RWPE1 (cell line): ENCODE results near the gene VGLL4.

Experiments
- CTCF ChIA-PET: fragments of 350-600 bp; sonication (Branson Sonifier 250); formaldehyde crosslinking; extraction: SDS; loops from one replicate; lab custom pipeline; 2021; lab: Yijun Ruan, JAX
- POLR2A ChIA-PET: fragments of 400-600 bp; formaldehyde crosslinking; extraction: SDS; loops from one replicate; lab custom pipeline; 2020; ENCODE audit warnings: antibody characterized with exemption; ENCODE audit not compliant: low non-redundant PET; lab: Yijun Ruan, JAX
- DNase-seq: peaks from one replicate; pipeline ENCODE4 v3.0.0; 2012; ENCODE audit warnings: low spot score
- H3K27ac ChIP-seq: fragments of 450-650 bp; 2 replicates; pipeline ENCODE4 v1.5.1; 2017
- TF ChIP-seq, protein P1 (sequence below): fragments of 450-650 bp; conservative IDR thresholded peaks from 2 replicates; pipeline ENCODE4 v1.5.1; 2017; ENCODE audit warnings: low read depth, mild to moderate bottlenecking

Gene VGLL4

DNA sequence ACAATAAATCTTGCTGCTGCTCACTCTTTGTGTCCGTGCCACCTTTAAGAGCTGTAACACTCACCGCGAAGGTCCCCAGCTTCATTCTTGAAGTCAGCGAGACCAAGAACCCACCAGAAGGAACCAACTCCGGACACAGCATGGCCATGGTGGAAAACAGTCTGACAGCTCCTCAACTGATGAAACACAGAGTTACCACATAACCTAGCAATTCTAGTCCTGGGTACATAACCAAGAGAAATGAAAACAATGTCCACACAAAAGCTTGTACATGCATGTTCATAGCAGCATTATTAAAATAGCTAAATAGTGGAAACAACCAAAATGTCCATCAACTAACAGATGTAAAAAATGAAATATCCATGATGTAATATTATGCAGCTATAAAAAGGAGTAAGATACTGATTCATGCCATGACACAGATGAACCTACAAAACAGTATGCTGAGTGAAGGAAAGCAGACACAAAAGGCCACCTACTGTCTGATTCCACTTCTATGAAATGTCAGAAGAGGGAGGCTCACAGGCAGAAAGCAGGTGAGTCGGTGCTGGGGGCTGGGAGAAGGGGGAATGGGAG is 36.8 kb downstream of the VGLL4 start:
- POLR2A ChIA-PET = no interaction called here
- H3K27ac ChIP-seq = peak overlapping the region; percentile 66

DNA sequence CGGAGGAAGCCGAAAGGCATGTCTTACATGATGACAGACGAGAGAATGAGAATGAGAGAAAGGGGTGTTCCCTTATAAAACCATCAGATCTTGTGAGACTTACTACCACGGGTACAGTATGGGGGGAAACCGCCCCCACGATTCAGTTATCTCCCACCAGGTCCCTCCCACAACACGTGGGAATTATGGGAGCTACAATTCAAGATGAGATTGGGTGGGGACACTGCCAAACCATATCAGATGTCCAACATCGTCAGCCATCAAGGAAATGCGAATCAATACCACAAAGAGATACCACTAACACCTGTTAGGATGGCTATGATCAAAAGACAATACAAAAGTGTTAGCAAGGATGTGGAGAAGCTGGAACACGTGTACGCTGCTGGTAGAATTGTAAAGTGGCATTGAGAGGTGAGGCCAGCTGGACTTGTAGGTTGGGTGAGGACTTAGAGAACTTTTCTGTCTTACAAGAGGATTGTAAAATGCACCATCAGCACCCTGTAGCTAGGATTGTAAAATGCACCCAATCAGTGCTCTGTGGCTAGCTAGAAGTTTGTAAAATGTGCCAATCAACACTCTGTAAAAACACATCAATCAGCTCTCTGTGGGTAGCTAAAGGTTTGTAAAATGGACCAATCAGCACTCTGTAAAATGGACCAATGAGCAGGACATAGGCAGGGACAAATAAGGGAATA is 37.5 kb downstream of the VGLL4 start:
- peak overlapping the region; percentile 66 for H3K27ac ChIP-seq
- CTCF ChIA-PET = interaction anchor here (0.6 kb wide), 1 partner anchor 551 kb away, joined by 4 read pairs; no protein-coding TSS in a partner anchor
- TF ChIP-seq, protein P1, sequence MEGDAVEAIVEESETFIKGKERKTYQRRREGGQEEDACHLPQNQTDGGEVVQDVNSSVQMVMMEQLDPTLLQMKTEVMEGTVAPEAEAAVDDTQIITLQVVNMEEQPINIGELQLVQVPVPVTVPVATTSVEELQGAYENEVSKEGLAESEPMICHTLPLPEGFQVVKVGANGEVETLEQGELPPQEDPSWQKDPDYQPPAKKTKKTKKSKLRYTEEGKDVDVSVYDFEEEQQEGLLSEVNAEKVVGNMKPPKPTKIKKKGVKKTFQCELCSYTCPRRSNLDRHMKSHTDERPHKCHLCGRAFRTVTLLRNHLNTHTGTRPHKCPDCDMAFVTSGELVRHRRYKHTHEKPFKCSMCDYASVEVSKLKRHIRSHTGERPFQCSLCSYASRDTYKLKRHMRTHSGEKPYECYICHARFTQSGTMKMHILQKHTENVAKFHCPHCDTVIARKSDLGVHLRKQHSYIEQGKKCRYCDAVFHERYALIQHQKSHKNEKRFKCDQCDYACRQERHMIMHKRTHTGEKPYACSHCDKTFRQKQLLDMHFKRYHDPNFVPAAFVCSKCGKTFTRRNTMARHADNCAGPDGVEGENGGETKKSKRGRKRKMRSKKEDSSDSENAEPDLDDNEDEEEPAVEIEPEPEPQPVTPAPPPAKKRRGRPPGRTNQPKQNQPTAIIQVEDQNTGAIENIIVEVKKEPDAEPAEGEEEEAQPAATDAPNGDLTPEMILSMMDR = no peak
- POLR2A ChIA-PET = no interaction called here
- DNase-seq = no peak

More for the DNA sequence above, 36.8 kb downstream of the VGLL4 start:
- CTCF ChIA-PET = interaction anchor here (0.6 kb wide), 1 partner anchor 550 kb away, joined by 4 read pairs; no protein-coding TSS in a partner anchor
- TF ChIP-seq, protein P1 = no peak
- DNase-seq = no peak

DNA sequence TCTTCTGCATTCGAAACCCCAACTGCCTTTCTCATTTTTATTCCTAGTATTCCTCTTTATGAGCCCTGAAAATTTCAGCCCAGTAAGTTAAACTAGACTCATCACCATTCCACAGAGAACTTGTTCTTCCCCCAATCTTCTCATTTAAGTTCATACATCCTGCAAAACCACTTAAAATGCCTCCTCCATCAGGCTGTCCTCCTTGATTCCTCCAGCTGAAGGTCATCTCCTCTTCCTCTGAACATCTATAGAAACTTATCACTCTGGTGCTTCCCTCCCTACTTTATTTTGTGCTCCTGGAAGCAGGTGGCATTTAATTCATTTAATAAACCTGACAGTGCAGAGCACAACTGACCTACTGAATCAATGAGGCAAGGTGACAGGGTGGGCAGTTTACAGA is 38.3 kb downstream of the VGLL4 start:
- no peak for DNase-seq
- H3K27ac ChIP-seq = no peak overlapping the region
- POLR2A ChIA-PET = no interaction called here
- TF ChIP-seq, protein P1 = no peak
- CTCF ChIA-PET = no interaction called here

DNA sequence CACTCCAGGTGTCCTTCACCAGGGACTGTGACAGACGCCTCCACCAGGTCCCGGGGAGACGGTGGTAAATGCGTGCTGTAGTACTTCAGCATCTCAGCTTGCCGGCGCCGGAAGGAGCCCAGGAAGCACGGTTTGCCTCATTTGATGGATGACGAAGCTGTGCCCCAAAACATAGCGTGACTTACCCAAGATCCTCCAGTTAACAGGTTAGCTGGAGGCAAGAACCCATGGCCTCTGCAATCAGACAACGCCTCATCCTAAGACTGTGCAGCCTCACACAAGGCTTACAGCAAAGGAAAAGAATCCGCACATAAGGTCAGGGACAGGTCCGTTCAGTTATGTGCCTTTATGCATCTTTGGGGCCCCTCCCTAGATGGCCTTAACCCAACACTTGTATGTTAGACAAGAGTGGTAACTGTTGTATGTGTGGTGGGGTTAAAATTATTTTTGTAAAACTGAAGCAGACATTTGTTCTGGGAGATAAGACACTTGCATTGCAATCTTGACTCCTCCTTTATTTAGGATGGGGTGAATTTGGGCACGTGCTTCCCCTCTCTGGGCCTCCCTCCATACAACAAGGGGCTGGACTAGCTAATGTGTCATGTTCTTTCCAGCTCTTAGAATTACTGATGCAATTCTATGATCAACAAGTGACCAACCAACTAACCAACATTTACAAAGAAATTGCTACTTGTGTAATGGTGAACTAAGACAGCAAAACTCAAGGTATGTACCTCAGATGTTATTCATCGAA is 39.4 kb downstream of the VGLL4 start:
- TF ChIP-seq, protein P1 = no peak
- ChIA-PET CTCF (no interaction called here), POLR2A (no interaction called here)
- DNase-seq = no peak
- H3K27ac ChIP-seq = peak overlapping the region; percentile 57

DNA sequence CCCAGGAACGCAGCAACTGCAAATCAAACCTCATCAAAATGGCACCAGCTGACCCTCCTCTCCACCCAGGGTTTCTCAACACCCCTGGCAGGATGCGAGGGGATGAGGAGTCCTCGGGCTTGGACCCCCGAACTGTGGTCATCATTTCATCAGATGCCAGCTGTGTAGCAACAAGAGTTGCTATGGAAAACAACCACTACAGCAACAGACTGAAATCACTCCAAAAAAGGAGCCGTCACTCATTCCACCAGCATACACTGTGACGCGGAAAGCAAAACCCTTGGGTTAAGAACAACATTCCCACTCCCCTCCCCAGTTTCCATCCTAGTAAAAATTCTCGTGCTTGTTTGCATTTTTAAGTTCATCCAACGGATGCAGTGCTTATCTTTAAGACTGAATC is 40.1 kb downstream of the VGLL4 start:
- POLR2A ChIA-PET = no interaction called here
- TF ChIP-seq, protein P1 = no peak
- no peak for DNase-seq
- CTCF ChIA-PET = no interaction called here
- peak overlapping the region; percentile 57 for H3K27ac ChIP-seq

DNA sequence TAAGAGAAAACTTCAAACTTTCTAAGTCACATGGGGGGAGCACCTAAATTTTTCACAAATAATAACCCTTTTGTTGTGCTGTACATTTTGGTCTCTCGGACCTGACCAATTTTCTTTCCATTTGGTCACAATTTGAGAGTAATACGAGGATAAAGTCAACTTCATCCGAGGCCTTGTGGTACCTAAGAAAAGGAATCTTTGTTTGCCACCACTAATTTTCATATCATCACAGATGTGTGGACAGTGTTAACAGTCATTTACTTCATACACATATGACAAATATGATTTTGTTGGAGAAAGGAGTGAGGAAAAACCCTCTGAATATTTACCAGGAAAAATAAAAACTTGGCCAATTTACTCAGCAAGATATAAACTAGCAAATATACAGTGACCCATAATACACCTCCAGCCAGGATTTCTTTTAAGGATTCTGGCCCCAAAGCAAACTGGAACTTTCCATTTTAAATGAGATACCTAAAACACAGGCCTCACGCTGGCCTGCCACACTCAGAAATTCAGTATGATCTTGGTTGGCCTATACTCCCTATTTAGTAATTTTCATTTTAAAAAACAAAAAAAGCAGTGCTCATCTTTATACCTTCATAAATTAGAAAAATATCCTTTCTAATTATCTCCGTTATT is 40.7 kb downstream of the VGLL4 start:
- TF ChIP-seq, protein P1 = no peak
- ChIA-PET CTCF (no interaction called here), POLR2A (no interaction called here)
- DNase-seq = no peak
- H3K27ac ChIP-seq = peak overlapping the region; percentile 57
